Measurements from ENCODE around the gene CLCN2.

The CLCN2 gene

GRCh38 chr3:184388164-184388935, 26.9 kb upstream of the CLCN2 start:
- no peak for DNase-seq (ENCODE audit: low read depth)
- TF ChIP-seq POLR2A (IDR thresholded peaks at IDR 0.05; ENCODE audit: extremely low read depth, insufficient read length) (no peak), MYC (IDR thresholded peaks at IDR 0.05; ENCODE audit: low read depth, low read length) (no peak), MAX (IDR thresholded peaks at IDR 0.05; ENCODE audit: low read depth, low read length) (no peak), CTCF (IDR thresholded peaks at IDR 0.05; ENCODE audit: low read depth, low read length) (no peak)
- no peak overlapping the region for H3K4me3 ChIP-seq (ENCODE audit: low read depth, low read length)

GRCh38 chr3:184387174-184387714, 25.8 kb upstream of the CLCN2 start:
- no peak for TF ChIP-seq CTCF (IDR thresholded peaks at IDR 0.05; ENCODE audit: low read depth, low read length)
- TF ChIP-seq MYC (IDR thresholded peaks at IDR 0.05; ENCODE audit: low read depth, low read length), result no peak
- no peak for TF ChIP-seq MAX (IDR thresholded peaks at IDR 0.05; ENCODE audit: low read depth, low read length)
- TF ChIP-seq POLR2A (IDR thresholded peaks at IDR 0.05; ENCODE audit: extremely low read depth, insufficient read length), result no peak
- DNase-seq (ENCODE audit: low read depth), result no peak
- H3K4me3 ChIP-seq (ENCODE audit: low read depth, low read length), result no peak overlapping the region

- H3K4me3 ChIP-seq (ENCODE audit: low read depth, low read length), result no peak overlapping the region
- no peak for DNase-seq (ENCODE audit: low read depth)
- TF ChIP-seq CTCF (IDR thresholded peaks at IDR 0.05; ENCODE audit: low read depth, low read length) (no peak), MAX (IDR thresholded peaks at IDR 0.05; ENCODE audit: low read depth, low read length) (no peak), MYC (IDR thresholded peaks at IDR 0.05; ENCODE audit: low read depth, low read length) (no peak), POLR2A (IDR thresholded peaks at IDR 0.05; ENCODE audit: extremely low read depth, insufficient read length) (no peak)
These were observed 24.8 kb upstream of the CLCN2 start for GRCh38 chr3:184386047-184386806.

GRCh38 chr3:184384856-184385422, 23.5 kb upstream of the CLCN2 start:
- no peak overlapping the region for H3K4me3 ChIP-seq (ENCODE audit: low read depth, low read length)
- TF ChIP-seq MAX (IDR thresholded peaks at IDR 0.05; ENCODE audit: low read depth, low read length), result no peak
- no peak for TF ChIP-seq POLR2A (IDR thresholded peaks at IDR 0.05; ENCODE audit: extremely low read depth, insufficient read length)
- TF ChIP-seq CTCF (IDR thresholded peaks at IDR 0.05; ENCODE audit: low read depth, low read length), result no peak
- no peak for TF ChIP-seq MYC (IDR thresholded peaks at IDR 0.05; ENCODE audit: low read depth, low read length)
- no peak for DNase-seq (ENCODE audit: low read depth)

GRCh38 chr3:184384342-184384741, 22.9 kb upstream of the CLCN2 start:
- no peak overlapping the region for H3K4me3 ChIP-seq (ENCODE audit: low read depth, low read length)
- no peak for DNase-seq (ENCODE audit: low read depth)
- TF ChIP-seq MYC (IDR thresholded peaks at IDR 0.05; ENCODE audit: low read depth, low read length), result no peak
- TF ChIP-seq CTCF (IDR thresholded peaks at IDR 0.05; ENCODE audit: low read depth, low read length), result no peak
- no peak for TF ChIP-seq POLR2A (IDR thresholded peaks at IDR 0.05; ENCODE audit: extremely low read depth, insufficient read length)
- TF ChIP-seq MAX (IDR thresholded peaks at IDR 0.05; ENCODE audit: low read depth, low read length), result no peak

All from NB4 (cell line).